SK-N-SH treated with all-trans-retinoic acid at 6 μM for 48 hours (cell line): ENCODE results near the gene CORT.

ENCODE experiments used
- ARNTL ChIP-seq: fragments of 450-650 bp; formaldehyde crosslinking; IDR thresholded peaks from 2 replicates; pipeline ENCODE4 v1.5.0; 2020; ENCODE audit warnings: low read depth, mild to moderate bottlenecking, moderate library complexity, borderline replicate concordance
- CSDC2 ChIP-seq: fragments of 250-450 bp; sonication (Bioruptor Pico); IDR thresholded peaks from 2 replicates; pipeline ENCODE4 v1.5.0; 2020; ENCODE audit warnings: mild to moderate bottlenecking, moderate library complexity
- RARB ChIP-seq: fragments of 250-450 bp; sonication (Bioruptor Pico); IDR thresholded peaks from 2 replicates; pipeline ENCODE4 v1.8.0; 2021; ENCODE audit warnings: mild to moderate bottlenecking, moderate library complexity
- TCF4 ChIP-seq: fragments of 250-450 bp; sonication (Bioruptor Pico); IDR thresholded peaks from 2 replicates; pipeline ENCODE4 v1.8.0; 2021; ENCODE audit warnings: mild to moderate bottlenecking, moderate library complexity, borderline replicate concordance
- ZFP3 ChIP-seq: fragments of 250-450 bp; sonication (Bioruptor Pico); IDR thresholded peaks from 2 replicates; pipeline ENCODE4 v1.5.0; 2020; ENCODE audit warnings: mild to moderate bottlenecking, moderate library complexity
- ZFP30 ChIP-seq: fragments of 450-650 bp; formaldehyde crosslinking; IDR thresholded peaks from 2 replicates; pipeline ENCODE4 v1.5.0; 2022; ENCODE audit warnings: mild to moderate bottlenecking, moderate library complexity
- TF ChIP-seq, protein P1 (sequence below): fragments of 250-450 bp; sonication (Bioruptor Pico); IDR thresholded peaks from 2 replicates; pipeline ENCODE4 v1.8.0; 2020; ENCODE audit warnings: mild to moderate bottlenecking, moderate library complexity, borderline replicate concordance
- TF ChIP-seq, protein P2 (sequence below): fragments of 250-450 bp; sonication (Bioruptor Pico); IDR thresholded peaks from 2 replicates; pipeline ENCODE4 v1.8.0; 2021; ENCODE audit warnings: low read depth, mild to moderate bottlenecking, moderate library complexity, borderline replicate concordance
- TF ChIP-seq, protein P3 (sequence below): fragments of 250-450 bp; sonication (Bioruptor Pico); IDR thresholded peaks from 2 replicates; pipeline ENCODE4 v1.5.1; 2020; ENCODE audit warnings: low read depth, mild to moderate bottlenecking, moderate library complexity

DNA sequence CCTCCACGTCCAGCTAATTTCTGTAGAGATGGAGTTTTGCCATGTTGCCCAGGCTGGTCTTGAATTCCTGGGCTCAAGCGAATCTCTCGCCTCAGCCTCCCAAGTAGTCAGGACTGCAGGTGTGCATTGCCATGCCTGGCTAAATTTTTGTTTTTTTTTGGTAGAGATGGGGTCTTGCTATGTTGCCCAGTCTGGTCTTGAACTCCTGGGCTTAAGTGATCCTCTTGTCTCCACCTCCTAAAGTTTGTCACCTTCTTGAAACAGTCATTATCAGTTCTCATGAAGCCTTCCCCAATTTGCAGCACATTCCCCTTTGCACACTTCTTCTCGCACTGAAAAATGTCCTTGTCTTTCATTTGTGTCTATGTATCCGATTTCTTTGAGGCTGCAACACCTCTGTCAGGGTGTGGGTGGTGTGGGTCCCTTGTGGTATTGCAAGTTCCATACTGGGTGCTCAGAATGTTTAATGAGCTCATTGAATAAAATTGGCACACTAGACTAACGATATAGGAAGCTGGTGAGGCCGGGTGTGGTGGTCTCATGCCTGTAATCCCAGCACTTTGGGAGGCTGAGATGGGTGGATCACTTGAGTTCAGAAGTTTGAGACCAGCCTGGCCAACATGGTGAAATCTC lies 2.9 kb upstream of the CORT start:
- TF ChIP-seq TCF4 (no peak), RARB (no peak), ARNTL (CRISPR knock-in tag) (no peak), CSDC2 (CRISPR knock-in tag) (no peak), ZFP3 (CRISPR knock-in tag) (no peak), ZFP30 (CRISPR knock-in tag) (no peak)
- TF ChIP-seq, protein P1, sequence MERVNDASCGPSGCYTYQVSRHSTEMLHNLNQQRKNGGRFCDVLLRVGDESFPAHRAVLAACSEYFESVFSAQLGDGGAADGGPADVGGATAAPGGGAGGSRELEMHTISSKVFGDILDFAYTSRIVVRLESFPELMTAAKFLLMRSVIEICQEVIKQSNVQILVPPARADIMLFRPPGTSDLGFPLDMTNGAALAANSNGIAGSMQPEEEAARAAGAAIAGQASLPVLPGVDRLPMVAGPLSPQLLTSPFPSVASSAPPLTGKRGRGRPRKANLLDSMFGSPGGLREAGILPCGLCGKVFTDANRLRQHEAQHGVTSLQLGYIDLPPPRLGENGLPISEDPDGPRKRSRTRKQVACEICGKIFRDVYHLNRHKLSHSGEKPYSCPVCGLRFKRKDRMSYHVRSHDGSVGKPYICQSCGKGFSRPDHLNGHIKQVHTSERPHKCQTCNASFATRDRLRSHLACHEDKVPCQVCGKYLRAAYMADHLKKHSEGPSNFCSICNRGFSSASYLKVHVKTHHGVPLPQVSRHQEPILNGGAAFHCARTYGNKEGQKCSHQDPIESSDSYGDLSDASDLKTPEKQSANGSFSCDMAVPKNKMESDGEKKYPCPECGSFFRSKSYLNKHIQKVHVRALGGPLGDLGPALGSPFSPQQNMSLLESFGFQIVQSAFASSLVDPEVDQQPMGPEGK (CRISPR knock-in tag) = no peak
- TF ChIP-seq, protein P2, sequence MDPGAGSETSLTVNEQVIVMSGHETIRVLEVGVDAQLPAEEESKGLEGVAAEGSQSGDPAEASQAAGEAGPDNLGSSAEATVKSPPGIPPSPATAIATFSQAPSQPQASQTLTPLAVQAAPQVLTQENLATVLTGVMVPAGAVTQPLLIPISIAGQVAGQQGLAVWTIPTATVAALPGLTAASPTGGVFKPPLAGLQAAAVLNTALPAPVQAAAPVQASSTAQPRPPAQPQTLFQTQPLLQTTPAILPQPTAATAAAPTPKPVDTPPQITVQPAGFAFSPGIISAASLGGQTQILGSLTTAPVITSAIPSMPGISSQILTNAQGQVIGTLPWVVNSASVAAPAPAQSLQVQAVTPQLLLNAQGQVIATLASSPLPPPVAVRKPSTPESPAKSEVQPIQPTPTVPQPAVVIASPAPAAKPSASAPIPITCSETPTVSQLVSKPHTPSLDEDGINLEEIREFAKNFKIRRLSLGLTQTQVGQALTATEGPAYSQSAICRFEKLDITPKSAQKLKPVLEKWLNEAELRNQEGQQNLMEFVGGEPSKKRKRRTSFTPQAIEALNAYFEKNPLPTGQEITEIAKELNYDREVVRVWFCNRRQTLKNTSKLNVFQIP (CRISPR knock-in tag) = no peak
- TF ChIP-seq, protein P3, sequence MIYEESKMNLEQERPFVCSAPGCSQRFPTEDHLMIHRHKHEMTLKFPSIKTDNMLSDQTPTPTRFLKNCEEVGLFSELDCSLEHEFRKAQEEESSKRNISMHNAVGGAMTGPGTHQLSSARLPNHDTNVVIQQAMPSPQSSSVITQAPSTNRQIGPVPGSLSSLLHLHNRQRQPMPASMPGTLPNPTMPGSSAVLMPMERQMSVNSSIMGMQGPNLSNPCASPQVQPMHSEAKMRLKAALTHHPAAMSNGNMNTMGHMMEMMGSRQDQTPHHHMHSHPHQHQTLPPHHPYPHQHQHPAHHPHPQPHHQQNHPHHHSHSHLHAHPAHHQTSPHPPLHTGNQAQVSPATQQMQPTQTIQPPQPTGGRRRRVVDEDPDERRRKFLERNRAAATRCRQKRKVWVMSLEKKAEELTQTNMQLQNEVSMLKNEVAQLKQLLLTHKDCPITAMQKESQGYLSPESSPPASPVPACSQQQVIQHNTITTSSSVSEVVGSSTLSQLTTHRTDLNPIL (CRISPR knock-in tag) = no peak
